MV-4-11 (cell line): ENCODE results near the gene NIP7.
"Not testable (repeated sequence)": the region's sequence is repeated elsewhere in the genome, so short reads cannot be mapped to it uniquely, and the experiment has no call there.

Experiments
- DNase-seq: peaks from one replicate; lab custom pipeline; 2025; lab: John Stamatoyannopoulos, UW

NIP7 gene

GRCh38 chr16:69339289-69340094 is at the start of gene NIP7, which contains the start of gene COG8:
Gene NIP7 (plus strand): TSS chr16:69339772. CDS start chr16:69339830, 58 bp downstream.
Gene COG8 (minus strand): TSS chr16:69339564. CDS start chr16:69339552, 12 bp downstream.
- DNase-seq, result peak; percentile 99

- DNase-seq, result not testable (repeated sequence)
These were observed 47.9 kb upstream of the NIP7 start for GRCh38 chr16:69291657-69292056.

GRCh38 chr16:69293401-69293800 is 46.2 kb upstream of the NIP7 start:
- DNase-seq, result no peak

GRCh38 chr16:69294051-69294450 is 45.5 kb upstream of the NIP7 start:
- no peak for DNase-seq

- not testable (repeated sequence) for DNase-seq
These were observed 42.8 kb upstream of the NIP7 start for GRCh38 chr16:69296771-69297170.

- no peak for DNase-seq
These were observed 41.3 kb upstream of the NIP7 start for GRCh38 chr16:69298261-69298660.

- no peak for DNase-seq
These were observed 38.4 kb upstream of the NIP7 start for GRCh38 chr16:69301187-69301586.

- no peak for DNase-seq
These were observed 37.7 kb upstream of the NIP7 start for GRCh38 chr16:69301861-69302260.

- DNase-seq, result no peak
These were observed 37.3 kb upstream of the NIP7 start for GRCh38 chr16:69302301-69302700.

- DNase-seq, result no peak
These were observed 33.5 kb upstream of the NIP7 start for GRCh38 chr16:69306031-69306430.

GRCh38 chr16:69307091-69307490 is 32.5 kb upstream of the NIP7 start:
- DNase-seq, result no peak

- DNase-seq, result no peak
These were observed 31.7 kb upstream of the NIP7 start for GRCh38 chr16:69307856-69308255.

GRCh38 chr16:69309316-69309715 is 30.3 kb upstream of the NIP7 start:
- DNase-seq, result no peak

- DNase-seq, result peak; percentile 91
These were observed 28.7 kb upstream of the NIP7 start, which contains the start of gene VPS4A for GRCh38 chr16:69310653-69311532. Gene VPS4A (plus strand): TSS chr16:69311350. CDS start chr16:69311512, 162 bp downstream.

GRCh38 chr16:69311533-69312387 is 27.8 kb upstream of the NIP7 start:
- peak; percentile 1 for DNase-seq

GRCh38 chr16:69313469-69313868 is 26.1 kb upstream of the NIP7 start:
- no peak for DNase-seq

GRCh38 chr16:69314534-69314933 is 25.0 kb upstream of the NIP7 start:
- no peak for DNase-seq

GRCh38 chr16:69315486-69316311 is 23.9 kb upstream of the NIP7 start:
- DNase-seq, result peak; percentile 64

GRCh38 chr16:69316595-69317034 is 23.0 kb upstream of the NIP7 start:
- no peak for DNase-seq

GRCh38 chr16:69318177-69318910 is 21.2 kb upstream of the NIP7 start:
- no peak for DNase-seq
